PC-3 (cell line): ENCODE measurements around the gene CHRND.

ENCODE experiments used
- EZH2 ChIP-seq: fragments of 300-600 bp; sonication (generic); IDR thresholded peaks from one replicate; pipeline ENCODE4 v1.6.1; 2017; ENCODE audit warnings: antibody characterized with exemption, mild to moderate bottlenecking, low read length; ENCODE audit not compliant: unreplicated experiment
- EZH2phosphoT487 ChIP-seq: fragments of 300-600 bp; sonication (generic); IDR thresholded peaks from 2 replicates; pipeline ENCODE4 v1.6.1; 2018; ENCODE audit warnings: mild to moderate bottlenecking, antibody characterized with exemption, low read length, borderline replicate concordance
- TF ChIP-seq, protein P1 (sequence below): fragments of 300-600 bp; sonication (generic); conservative IDR thresholded peaks from 2 replicates; pipeline ENCODE4 v1.5.1; 2017; ENCODE audit warnings: antibody characterized with exemption, low read depth, mild to moderate bottlenecking, low read length

- TF ChIP-seq EZH2, result no peak
- TF ChIP-seq, protein P1, sequence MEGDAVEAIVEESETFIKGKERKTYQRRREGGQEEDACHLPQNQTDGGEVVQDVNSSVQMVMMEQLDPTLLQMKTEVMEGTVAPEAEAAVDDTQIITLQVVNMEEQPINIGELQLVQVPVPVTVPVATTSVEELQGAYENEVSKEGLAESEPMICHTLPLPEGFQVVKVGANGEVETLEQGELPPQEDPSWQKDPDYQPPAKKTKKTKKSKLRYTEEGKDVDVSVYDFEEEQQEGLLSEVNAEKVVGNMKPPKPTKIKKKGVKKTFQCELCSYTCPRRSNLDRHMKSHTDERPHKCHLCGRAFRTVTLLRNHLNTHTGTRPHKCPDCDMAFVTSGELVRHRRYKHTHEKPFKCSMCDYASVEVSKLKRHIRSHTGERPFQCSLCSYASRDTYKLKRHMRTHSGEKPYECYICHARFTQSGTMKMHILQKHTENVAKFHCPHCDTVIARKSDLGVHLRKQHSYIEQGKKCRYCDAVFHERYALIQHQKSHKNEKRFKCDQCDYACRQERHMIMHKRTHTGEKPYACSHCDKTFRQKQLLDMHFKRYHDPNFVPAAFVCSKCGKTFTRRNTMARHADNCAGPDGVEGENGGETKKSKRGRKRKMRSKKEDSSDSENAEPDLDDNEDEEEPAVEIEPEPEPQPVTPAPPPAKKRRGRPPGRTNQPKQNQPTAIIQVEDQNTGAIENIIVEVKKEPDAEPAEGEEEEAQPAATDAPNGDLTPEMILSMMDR, result no peak
- TF ChIP-seq EZH2phosphoT487, result no peak
Observed at GRCh38 chr2:232573042-232573441, 47.1 kb downstream of the CHRND start.
